Measurements from ENCODE around the gene AAK1.

GRCh38 chr2:69652206-69652605 lies 8.7 kb upstream of the AAK1 start:
- TF ChIP-seq, protein P1, sequence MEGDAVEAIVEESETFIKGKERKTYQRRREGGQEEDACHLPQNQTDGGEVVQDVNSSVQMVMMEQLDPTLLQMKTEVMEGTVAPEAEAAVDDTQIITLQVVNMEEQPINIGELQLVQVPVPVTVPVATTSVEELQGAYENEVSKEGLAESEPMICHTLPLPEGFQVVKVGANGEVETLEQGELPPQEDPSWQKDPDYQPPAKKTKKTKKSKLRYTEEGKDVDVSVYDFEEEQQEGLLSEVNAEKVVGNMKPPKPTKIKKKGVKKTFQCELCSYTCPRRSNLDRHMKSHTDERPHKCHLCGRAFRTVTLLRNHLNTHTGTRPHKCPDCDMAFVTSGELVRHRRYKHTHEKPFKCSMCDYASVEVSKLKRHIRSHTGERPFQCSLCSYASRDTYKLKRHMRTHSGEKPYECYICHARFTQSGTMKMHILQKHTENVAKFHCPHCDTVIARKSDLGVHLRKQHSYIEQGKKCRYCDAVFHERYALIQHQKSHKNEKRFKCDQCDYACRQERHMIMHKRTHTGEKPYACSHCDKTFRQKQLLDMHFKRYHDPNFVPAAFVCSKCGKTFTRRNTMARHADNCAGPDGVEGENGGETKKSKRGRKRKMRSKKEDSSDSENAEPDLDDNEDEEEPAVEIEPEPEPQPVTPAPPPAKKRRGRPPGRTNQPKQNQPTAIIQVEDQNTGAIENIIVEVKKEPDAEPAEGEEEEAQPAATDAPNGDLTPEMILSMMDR (IDR thresholded peaks at IDR 0.05): no peak
- TF ChIP-seq EZH2phosphoT487 (IDR thresholded peaks at IDR 0.05): no peak
- TF ChIP-seq EZH2 (IDR thresholded peaks at IDR 0.05): no peak

Data from neural progenitor cell (in vitro differentiated cells).